ACHN (cell line): ENCODE measurements around the gene PDE7B.
"Not testable (repeated sequence)": the region's sequence is repeated elsewhere in the genome, so short reads cannot be mapped to it uniquely, and the experiment has no call there.

Source experiments
- DNase-seq: peaks from one replicate; pipeline ENCODE4 v3.0.0-alpha.2; 2015
- in situ Hi-C: cut with HindIII; loops from 2 replicates; pipeline ENCODE4 v1.10.0; 2017; ENCODE audit warnings: low sequenced_read_pairs, low pct_ligation_motif_present, low pct_unique_long_range_greater_than_20kb

The PDE7B gene

GRCh38 chr6:135837735-135838449, 13.6 kb upstream of the PDE7B start:
- in situ Hi-C loops, result no loop called here
- no peak for DNase-seq

DNA sequence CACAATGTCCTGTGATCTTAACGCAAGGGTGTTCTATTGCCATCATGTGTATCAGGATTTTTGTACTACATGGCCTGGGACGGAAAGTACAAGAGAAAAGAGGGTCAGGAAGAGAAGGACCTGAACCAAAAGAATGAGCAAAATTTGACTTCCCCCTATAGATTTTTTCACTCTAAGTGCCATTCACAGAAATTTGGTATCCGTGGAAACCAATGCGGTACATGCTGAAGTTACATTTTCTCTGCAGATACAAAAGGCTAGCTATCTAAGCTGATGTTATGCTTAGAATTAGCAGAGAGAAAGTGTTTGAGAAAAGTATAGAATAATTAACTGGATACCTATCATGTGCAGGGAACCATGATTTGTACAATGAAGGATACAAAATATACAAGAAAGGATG, 12.4 kb upstream of the PDE7B start:
- DNase-seq, result no peak
- in situ Hi-C loops, result no loop called here

DNA sequence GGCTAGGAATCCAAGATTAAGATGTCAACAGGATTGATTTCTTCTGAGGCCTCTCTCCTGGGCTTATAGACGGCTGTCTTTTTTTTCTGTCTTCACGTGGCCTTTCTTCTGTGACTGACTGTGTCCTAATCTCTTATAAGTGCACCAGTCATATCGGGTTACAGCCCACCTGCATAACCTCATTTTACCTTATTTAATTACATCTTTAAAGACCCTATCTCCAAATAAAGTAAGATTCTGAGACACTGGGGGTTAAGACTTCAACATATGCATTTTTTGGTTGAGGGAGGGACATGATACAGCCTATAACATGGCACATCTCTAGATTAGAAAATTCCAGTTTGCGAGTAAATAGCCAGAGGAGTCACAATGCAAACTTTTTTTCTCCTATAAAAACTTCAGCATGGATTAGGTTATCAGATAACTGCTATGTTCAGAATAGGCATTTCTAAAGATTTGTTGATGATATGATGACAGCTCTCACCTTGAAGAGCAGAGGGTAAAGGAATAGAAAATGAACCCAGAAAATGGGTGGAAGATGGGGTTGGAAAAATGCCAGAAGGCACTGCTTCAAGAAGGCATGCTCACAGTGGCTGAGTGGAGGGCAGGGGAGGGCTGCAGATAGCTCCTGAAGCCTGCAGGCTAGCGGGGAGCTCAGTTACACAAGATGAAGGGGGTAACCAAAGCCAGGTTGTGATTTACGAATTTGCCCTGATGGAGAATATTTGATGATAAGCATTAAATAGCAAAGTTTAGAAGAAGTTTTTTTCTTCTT, 8.7 kb upstream of the PDE7B start:
- in situ Hi-C loops, result no loop called here
- DNase-seq, result no peak

DNA sequence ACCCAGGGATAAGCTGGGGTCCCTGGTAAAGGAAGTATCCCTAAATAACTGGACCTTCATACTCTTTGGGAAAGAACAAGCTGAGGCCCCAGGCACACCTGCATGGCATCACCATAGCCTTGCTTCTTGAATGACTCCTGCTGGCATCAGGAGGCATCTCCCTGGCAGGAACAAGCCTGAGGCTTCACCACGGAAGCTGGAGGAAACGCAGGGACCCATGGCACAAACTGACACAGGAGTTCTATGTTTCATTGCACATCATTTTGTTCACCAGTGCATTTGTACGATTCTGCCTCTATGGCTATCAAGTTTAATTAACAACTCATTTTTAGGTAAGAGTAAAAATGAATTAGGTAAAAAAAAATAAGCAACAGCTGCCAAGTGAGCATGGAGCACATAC, 619 bp upstream of the PDE7B start:
- DNase-seq, result no peak
- in situ Hi-C loops, result no loop called here

GRCh38 chr6:135852746-135853145, 1.2 kb downstream of the PDE7B start:
- in situ Hi-C loops, result no loop called here
- DNase-seq, result no peak

GRCh38 chr6:135853227-135853626, 1.7 kb downstream of the PDE7B start:
- DNase-seq, result peak; percentile 23
- in situ Hi-C loops, result no loop called here

GRCh38 chr6:135853986-135854385, 2.5 kb downstream of the PDE7B start:
- no peak for DNase-seq
- in situ Hi-C loops, result no loop called here

DNA sequence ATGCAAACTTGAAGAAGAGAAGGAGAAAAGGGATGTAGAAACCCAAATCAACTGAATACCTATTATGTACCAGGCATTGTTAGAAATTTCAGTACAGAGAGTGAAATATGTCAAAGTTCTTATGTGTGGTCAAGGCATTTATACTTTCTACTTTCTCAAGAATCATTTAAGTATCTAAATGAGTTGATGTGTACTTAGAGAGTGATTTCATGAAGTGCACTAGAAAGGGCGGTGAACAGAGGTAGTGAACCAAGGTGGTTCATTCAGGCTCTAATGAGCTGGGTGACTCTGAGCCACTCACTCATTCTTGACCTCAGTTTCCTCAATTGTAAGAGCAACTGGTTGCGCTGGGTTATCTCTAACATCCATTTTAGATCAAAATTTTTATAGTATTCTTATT, 3.3 kb downstream of the PDE7B start:
- in situ Hi-C loops, result no loop called here
- no peak for DNase-seq

GRCh38 chr6:135858931-135859330, 7.4 kb downstream of the PDE7B start:
- DNase-seq, result no peak
- in situ Hi-C loops, result no loop called here

DNA sequence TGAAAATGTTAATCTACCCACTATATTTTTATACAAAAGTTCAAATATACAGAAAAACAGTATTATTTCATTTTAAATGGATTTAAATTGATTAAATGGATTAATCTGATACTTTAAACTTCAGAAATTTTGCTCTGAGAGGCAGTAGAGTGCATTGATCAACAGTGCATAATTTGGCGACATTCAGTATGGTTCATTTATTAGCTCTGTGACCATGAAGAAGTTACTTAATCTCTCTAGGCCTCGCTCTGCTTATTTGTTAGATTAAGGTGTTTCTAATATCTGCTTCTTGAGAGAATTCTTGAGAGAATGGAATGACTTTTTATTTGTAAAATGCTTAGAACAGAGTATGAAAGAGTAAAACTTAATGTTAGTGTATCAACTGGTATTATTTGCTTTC, 8.9 kb downstream of the PDE7B start:
- in situ Hi-C loops, result no loop called here
- DNase-seq, result no peak

GRCh38 chr6:135861189-135861588, 9.7 kb downstream of the PDE7B start:
- in situ Hi-C loops, result no loop called here
- DNase-seq, result no peak

GRCh38 chr6:135864929-135865328, 13.4 kb downstream of the PDE7B start:
- in situ Hi-C loops, DNase-seq: not testable (repeated sequence)

DNA sequence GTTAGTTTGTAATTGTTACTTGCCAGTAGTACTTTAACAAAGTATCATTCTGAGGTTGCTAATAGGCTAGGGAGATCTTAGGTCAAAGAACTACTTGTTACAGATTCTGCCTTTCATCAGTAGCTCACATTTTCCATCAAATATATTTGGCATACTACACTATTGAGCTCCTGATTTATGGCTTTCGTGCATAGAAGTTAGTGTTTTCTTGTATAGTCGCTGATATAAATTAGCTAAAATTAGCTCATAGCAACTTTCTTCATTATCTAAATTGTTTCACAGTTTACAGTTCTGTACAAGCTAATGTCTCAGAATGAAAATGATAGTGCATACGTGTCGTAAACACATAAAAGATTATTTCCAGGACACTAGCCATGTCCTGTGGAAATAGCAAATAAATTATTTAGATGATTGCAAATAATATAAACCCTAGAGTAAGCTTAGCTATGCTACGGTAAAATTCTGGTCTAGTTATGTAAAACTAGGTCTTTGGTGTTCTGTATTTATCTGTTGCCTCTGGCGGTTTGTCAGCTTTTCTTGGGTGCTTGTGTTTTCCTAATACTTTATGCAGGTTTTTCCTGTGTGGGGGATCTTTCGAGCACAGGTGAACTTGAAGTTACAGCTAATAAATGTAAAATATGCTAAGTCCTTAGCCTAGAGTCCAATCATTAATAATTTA, 15.1 kb downstream of the PDE7B start:
- peak; percentile 14 for DNase-seq
- in situ Hi-C loops, result no loop called here

GRCh38 chr6:135867332-135867731, 15.8 kb downstream of the PDE7B start:
- DNase-seq, result peak; percentile 51
- in situ Hi-C loops, result no loop called here

DNA sequence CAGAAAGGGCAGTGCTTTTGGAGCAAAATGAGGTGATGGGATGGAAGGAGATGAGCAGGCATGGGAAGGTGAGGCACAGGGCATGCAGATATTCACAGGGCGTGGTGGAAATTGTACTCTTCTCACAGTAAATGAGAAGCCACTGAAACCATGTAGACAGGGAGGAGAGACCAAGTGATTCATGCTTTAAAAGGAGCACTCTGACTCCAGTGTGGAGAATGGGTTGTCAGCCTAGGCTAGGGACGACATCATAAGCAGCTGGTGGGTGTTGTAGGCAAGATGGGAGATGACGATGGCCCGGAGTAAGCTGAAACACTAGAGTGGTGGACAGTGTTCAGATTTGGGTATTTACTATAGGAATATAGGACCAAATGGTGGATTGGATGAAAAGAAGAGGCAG, 18.4 kb downstream of the PDE7B start:
- no peak for DNase-seq
- in situ Hi-C loops, result no loop called here

DNA sequence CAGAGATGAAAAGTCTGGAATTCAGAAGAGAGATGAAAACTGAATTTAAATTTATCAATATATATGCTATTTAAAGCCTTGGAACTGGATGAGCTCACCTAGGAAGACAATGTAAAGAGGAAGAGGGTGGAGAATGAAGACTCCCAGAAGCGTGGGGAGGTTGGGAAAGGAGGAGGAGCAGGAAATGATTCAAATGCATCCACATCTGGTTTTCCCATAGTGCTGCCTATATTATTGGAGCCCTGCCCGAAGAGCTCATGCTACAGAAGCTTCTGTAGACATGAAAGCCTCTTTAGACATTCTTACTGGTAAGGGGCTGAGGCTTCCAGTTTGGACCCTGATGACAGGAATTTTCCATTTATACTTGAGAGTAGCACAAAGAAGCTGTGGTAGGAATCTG, 19.2 kb downstream of the PDE7B start:
- peak; percentile 11 for DNase-seq
- in situ Hi-C loops, result no loop called here

DNA sequence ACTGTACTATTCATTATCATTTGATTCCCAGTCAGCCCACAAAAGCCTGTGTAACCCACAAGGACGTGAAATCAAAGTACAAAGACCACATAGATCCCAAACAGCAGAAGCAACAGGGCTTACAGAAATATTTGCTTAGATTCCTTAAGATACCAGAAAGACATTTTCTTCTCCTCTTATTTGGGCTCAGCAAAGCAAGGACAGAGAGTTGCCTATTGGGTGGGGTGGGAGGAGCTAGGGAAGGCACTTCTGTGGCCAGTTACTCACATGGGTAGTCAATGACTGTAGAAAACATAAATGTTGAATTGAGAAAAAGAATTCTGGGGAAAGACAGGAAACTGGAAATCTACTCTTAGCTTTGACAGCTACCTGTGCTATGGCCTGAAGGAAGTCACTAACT, 19.8 kb downstream of the PDE7B start:
- peak; percentile 81 for DNase-seq
- in situ Hi-C loops, result no loop called here

DNA sequence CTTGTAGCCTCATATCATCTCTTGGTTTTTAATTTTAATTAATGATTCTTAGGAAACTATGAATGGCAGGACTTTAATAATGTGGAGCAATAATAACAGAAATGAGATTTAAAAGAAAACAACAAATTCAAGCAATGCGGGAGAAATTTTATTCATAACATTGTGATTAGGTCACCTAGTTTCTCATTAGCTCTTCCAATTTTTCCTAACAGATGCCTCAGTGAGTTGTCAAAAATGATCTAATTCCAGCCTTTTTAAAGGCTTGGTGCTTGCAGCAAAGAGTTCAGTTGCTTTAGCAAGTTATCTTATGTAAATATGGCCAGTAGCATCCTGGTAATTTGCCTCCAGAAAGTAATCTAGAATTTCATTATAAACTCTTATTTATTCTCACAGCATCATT, 20.4 kb downstream of the PDE7B start:
- peak; percentile 75 for DNase-seq
- in situ Hi-C loops, result no loop called here

DNA sequence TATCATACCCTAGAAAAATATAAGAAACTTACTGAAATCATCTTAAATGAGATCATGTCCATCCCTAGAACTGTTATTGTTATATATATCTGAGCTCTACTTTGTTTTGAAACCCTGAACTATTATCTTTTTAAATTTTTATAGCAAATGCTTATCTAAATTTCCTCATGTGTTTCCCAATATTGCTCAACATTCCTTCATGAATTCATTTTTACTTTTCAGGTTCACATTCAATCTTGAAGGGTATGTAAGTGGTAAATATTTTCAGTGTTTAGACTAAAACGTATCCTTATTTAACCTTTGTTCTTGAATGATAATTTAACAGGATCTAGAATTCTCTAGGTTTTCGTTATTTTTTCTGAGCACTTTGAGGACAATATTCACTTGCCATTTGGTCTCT, 23.9 kb downstream of the PDE7B start:
- no peak for DNase-seq
- in situ Hi-C loops, result no loop called here

GRCh38 chr6:135876058-135876457, 24.6 kb downstream of the PDE7B start:
- no peak for DNase-seq
- in situ Hi-C loops, result no loop called here
